Adrenal gland (tissue), 12 donors: Measurements from ENCODE around the gene LRBA. TPM values are rescaled to one million over a fixed set of nuclear protein-coding genes. Genes with fewer than 3 reads are reported as not detected.
"Not testable (repeated sequence)": the region's sequence is repeated elsewhere in the genome, so short reads cannot be mapped to it uniquely, and the experiment has no call there.

Experiments
- DNase-seq, 7 donors: peaks; one replicate each; pipeline ENCODE4 v3.0.0-alpha.2; 2019 to 2020
- H3K27ac ChIP-seq, 5 donors: fragments of 200-600 bp; sonication (generic) in 4 of 5; 1 replicate in 3 of 5; 2 replicates in 2 of 5; pipeline versions ENCODE4 v1.5.1 to v1.8.0; 2016 to 2020; ENCODE audit warnings: mild to moderate bottlenecking in 1 of 5
- H3K27me3 ChIP-seq: fragments of 200-600 bp; 2 replicates; pipeline ENCODE4 v1.8.0; 2021
- H3K36me3 ChIP-seq, 2 donors: fragments of 200-600 bp; replicated peaks in 1 of 2; 1 replicate in 1 of 2; 2 replicates in 1 of 2; pipeline versions ENCODE4 v1.5.1 to v1.8.0; 2018 to 2022
- H3K4me1 ChIP-seq, 2 donors: fragments of 200-600 bp; replicated peaks in 1 of 2; 1 replicate in 1 of 2; 2 replicates in 1 of 2; pipeline versions ENCODE4 v1.5.1 to v1.8.0; 2018 to 2021
- H3K4me3 ChIP-seq, 4 donors: fragments of 200-600 bp; sonication (generic) in 3 of 4; one replicate each; pipeline ENCODE4 v1.5.1; 2016 to 2018
- H3K9me3 ChIP-seq, 3 donors: fragments of 200-600 bp; sonication (generic) in 1 of 3; replicated peaks in 1 of 3; 1 replicate in 2 of 3; 2 replicates in 1 of 3; pipeline versions ENCODE4 v1.5.1 to v1.8.0; 2016 to 2021
- CTCF ChIP-seq, 6 experiments: fragments of 450-650 bp in 4 of 6; fragments of 200-600 bp in 2 of 6; sonication (generic) in 1 of 6; IDR thresholded peaks; 1 replicate in 5 of 6; 2 replicates in 1 of 6; pipeline versions ENCODE4 v1.5.1 to v1.8.0; 2016 to 2021; ENCODE audit warnings: antibody characterized with exemption in 6 of 6, mild to moderate bottlenecking in 2 of 6, moderate library complexity in 1 of 6
- POLR2A ChIP-seq, 2 donors: fragments of 450-650 bp; IDR thresholded peaks; one replicate each; pipeline ENCODE4 v1.6.1; 2017; ENCODE audit warnings: antibody characterized with exemption in 2 of 2, mild to moderate bottlenecking in 2 of 2, moderate library complexity in 1 of 2
- WGBS, 4 donors: extraction: QIAGEN DNeasy Blood & Tissue Kit in 2 of 4; methylation state at CpG; one replicate each; pipeline versions ENCODE4 v1.1.5 to v1.1.7; 2013 to 2017; 5-methylcytosine and 5-hydroxymethylcytosine counted together
- intact Hi-C, 2 donors: fragments of 100-400 bp; cut with DNase I; formaldehyde crosslinking; loops; one replicate each; pipeline versions ENCODE4 v1.14.1 to v1.15.0; 2022 to 2023
- polyA plus RNA-seq, 3 donors: library from polyadenylated mRNA; stranded (reverse); fragments of 200-250 nt in 2 of 3; fragments of 350-450 nt in 1 of 3; fragmentation: Illumina TruSeq in 1 of 3; extraction: RNeasy Lipid Tissue Mini Kit (QIAGEN cat#74804) in 1 of 3; gene quantifications; one replicate each; pipeline ENCODE4 v1.2.3, GENCODE V29; 2013 to 2014
- total RNA-seq, 9 donors: library from RNA; depleted of rRNA in 4 of 9; stranded (reverse); fragments of >200 nt in 4 of 9; fragments of 120-200 nt in 1 of 9; fragmentation: NEBNext Ultra II Directional in 1 of 9; extraction: Animal tissue kit (Norgen Biotek cat#: 25700) in 1 of 9; gene quantifications; one replicate each; pipeline versions ENCODE4 v1.1.0 to v1.2.4, GENCODE V29; 2013 to 2023
- donor health status: healthy with polysubstance abuse.
- donor health status: Bipolar disorder and iron deficiency.
- donor health status: DM: yes; HTN: yes; CAD: no.
- donor health status: DM: no; HTN: no; CAD: no.
- donor health status: DM: no; HTN: no; CAD: no.
- donor health status: DM: yes; HTN: yes; CAD: no.

The LRBA gene
- total and polyA plus RNA-seq, 12 donors = 9.6 to 106 (median 40.6) TPM

GRCh38 chr4:150540959-150541360 is 474.1 kb downstream of the LRBA start:
- TF ChIP-seq CTCF (IDR thresholded peaks at IDR 0.05) = no peak
- no peak for DNase-seq
- H3K27me3 ChIP-seq = no peaks in the 10 kb centered on the region
- H3K36me3 ChIP-seq = no peaks in the 10 kb centered on the region
- WGBS, 4 donors = 86 to 93% (median 92%) methylated on average over 3 of the region's 3 CpGs
- H3K4me3 ChIP-seq = no peak overlapping the region
- H3K9me3 ChIP-seq = no peaks in the 10 kb centered on the region
- no peak overlapping the region for H3K27ac ChIP-seq
- intact Hi-C loops = no loop called here
- H3K4me1 ChIP-seq = no peaks in the 10 kb centered on the region

GRCh38 chr4:150540536-150540935 is 474.5 kb downstream of the LRBA start:
- no peak overlapping the region for H3K27ac ChIP-seq
- intact Hi-C loops = no loop called here
- H3K36me3 ChIP-seq = no peaks in the 10 kb centered on the region
- no peak for TF ChIP-seq POLR2A (IDR thresholded peaks at IDR 0.05)
- H3K27me3 ChIP-seq = no peaks in the 10 kb centered on the region
- DNase-seq = no peak
- no peaks in the 10 kb centered on the region for H3K9me3 ChIP-seq
- H3K4me1 ChIP-seq = no peaks in the 10 kb centered on the region
- no peak overlapping the region for H3K4me3 ChIP-seq

GRCh38 chr4:150537911-150538310 is 477.2 kb downstream of the LRBA start:
- H3K27me3 ChIP-seq, H3K9me3 ChIP-seq, H3K4me1 ChIP-seq, intact Hi-C loops, H3K27ac ChIP-seq, H3K36me3 ChIP-seq, H3K4me3 ChIP-seq, DNase-seq: not testable (repeated sequence)
- WGBS, 4 donors = 94 to 97% (median 95%) methylated on average over 3 of the region's 3 CpGs

- intact Hi-C loops = no loop called here
- no peak overlapping the region for H3K27ac ChIP-seq
- H3K4me1 ChIP-seq = no peaks in the 10 kb centered on the region
- no peak for TF ChIP-seq CTCF (IDR thresholded peaks at IDR 0.05)
- TF ChIP-seq POLR2A (IDR thresholded peaks at IDR 0.05) = no peak
- no peaks in the 10 kb centered on the region for H3K27me3 ChIP-seq
- no peaks in the 10 kb centered on the region for H3K9me3 ChIP-seq
- DNase-seq = no peak
- H3K36me3 ChIP-seq = no peaks in the 10 kb centered on the region
- H3K4me3 ChIP-seq = no peak overlapping the region
Observed at GRCh38 chr4:150534818-150535217, 480.3 kb downstream of the LRBA start.

GRCh38 chr4:150533673-150534072 is 481.4 kb downstream of the LRBA start:
- intact Hi-C loops = no loop called here
- Histone ChIP-seq H3K27ac (no peak overlapping the region), H3K4me1 (no peaks in the 10 kb centered on the region), H3K9me3 (no peaks in the 10 kb centered on the region), H3K4me3 (no peak overlapping the region), H3K27me3 (no peaks in the 10 kb centered on the region), H3K36me3 (no peaks in the 10 kb centered on the region)
- 90 to 93% (median 90%) methylated on average over 3 of the region's 3 CpGs for WGBS, 4 donors
- TF ChIP-seq CTCF (IDR thresholded peaks at IDR 0.05) = no peak
- no peak for TF ChIP-seq POLR2A (IDR thresholded peaks at IDR 0.05)
- DNase-seq = no peak
